ENCODE measurements around the gene ASTN2. TPM values are rescaled to one million over a fixed set of nuclear protein-coding genes. Genes with fewer than 3 reads are reported as not detected.

The ASTN2 gene
- total and polyA plus RNA-seq, 12 donors: 1.9 to 11.1 (median 4.0) TPM

GRCh38 chr9:116414374-116414773 lies 1000.5 kb downstream of the ASTN2 start:
- no peak for ATAC-seq

GRCh38 chr9:116411506-116411905 lies 1003.4 kb downstream of the ASTN2 start:
- Histone ChIP-seq H3K9me3 (no peaks in the 10 kb centered on the region), H3K27me3 (no peaks in the 10 kb centered on the region), H3K4me1 (no peaks in the 10 kb centered on the region), H3K27ac (no peak overlapping the region), H3K4me3 (no peak overlapping the region), H3K36me3 (no peaks in the 10 kb centered on the region)
- intact Hi-C loops (cut with DNase I): no loop called here
- 81 to 94% methylated on average over 1 of the region's 1 CpG for WGBS, 2 donors
- no peak for DNase-seq
- no peak for TF ChIP-seq CTCF (IDR thresholded peaks at IDR 0.05)
- ATAC-seq: no peak

More at GRCh38 chr9:116414374-116414773, 1000.5 kb downstream of the ASTN2 start:
- intact Hi-C loops (cut with DNase I): no loop called here
- Histone ChIP-seq H3K9me3 (no peaks in the 10 kb centered on the region), H3K27me3 (no peaks in the 10 kb centered on the region), H3K4me3 (no peak overlapping the region), H3K36me3 (no peaks in the 10 kb centered on the region), H3K4me1 (no peaks in the 10 kb centered on the region), H3K27ac (no peak overlapping the region)
- 65 to 69% methylated on average over 2 of the region's 2 CpGs for WGBS, 2 donors
- TF ChIP-seq CTCF (IDR thresholded peaks at IDR 0.05): no peak
- no peak for DNase-seq

GRCh38 chr9:116409638-116410037 lies 1005.2 kb downstream of the ASTN2 start:
- Histone ChIP-seq H3K36me3 (no peaks in the 10 kb centered on the region), H3K27ac (no peak overlapping the region), H3K4me1 (no peaks in the 10 kb centered on the region), H3K9me3 (no peaks in the 10 kb centered on the region), H3K4me3 (no peak overlapping the region), H3K27me3 (no peaks in the 10 kb centered on the region)
- 83 to 91% methylated on average over 6 of the region's 6 CpGs for WGBS, 2 donors
- no peak for DNase-seq
- no peak for TF ChIP-seq CTCF (IDR thresholded peaks at IDR 0.05)
- intact Hi-C loops (cut with DNase I): no loop called here
- no peak for ATAC-seq

- Histone ChIP-seq H3K27me3 (no peaks in the 10 kb centered on the region), H3K4me1 (no peaks in the 10 kb centered on the region), H3K36me3 (no peaks in the 10 kb centered on the region), H3K4me3 (no peak overlapping the region), H3K27ac (no peak overlapping the region), H3K9me3 (no peaks in the 10 kb centered on the region)
- TF ChIP-seq CTCF (IDR thresholded peaks at IDR 0.05): no peak
- intact Hi-C loops (cut with DNase I): no loop called here
- ATAC-seq: no peak
- 78 to 86% methylated on average over 2 of the region's 2 CpGs for WGBS, 2 donors
- no peak for DNase-seq
These were observed 1005.7 kb downstream of the ASTN2 start for GRCh38 chr9:116409129-116409528.
